HepG2 (cell line): ENCODE data around the gene KCNK6.

Source experiments
- BRCA1 ChIP-seq: sonication (generic); formaldehyde crosslinking; IDR thresholded peaks from 2 replicates; pipeline ENCODE4 v1.4.0; 2020; ENCODE audit warnings: missing genetic modification reagents
- CBFB ChIP-seq: sonication (generic); formaldehyde crosslinking; IDR thresholded peaks from 2 replicates; pipeline ENCODE4 v1.4.0; 2020; ENCODE audit warnings: missing genetic modification reagents
- ELF1 ChIP-seq: sonication (generic); formaldehyde crosslinking; IDR thresholded peaks from 2 replicates; pipeline ENCODE4 v1.4.0; 2020; ENCODE audit warnings: missing genetic modification reagents
- GABPB1 ChIP-seq: IDR thresholded peaks from 2 replicates; pipeline ENCODE4 v1.6.1; 2016; ENCODE audit warnings: mild to moderate bottlenecking, missing genetic modification reagents, moderate library complexity, missing compliant biosample characterization
- HDAC2 ChIP-seq: sonication (generic); formaldehyde crosslinking; IDR thresholded peaks from 2 replicates; pipeline ENCODE4 v1.4.0; 2020; ENCODE audit warnings: missing genetic modification reagents
- SETDB1 ChIP-seq: sonication (generic); formaldehyde crosslinking; IDR thresholded peaks from 2 replicates; pipeline ENCODE4 v1.5.1; 2020; ENCODE audit warnings: missing genetic modification reagents, mild to moderate bottlenecking, borderline replicate concordance
- TARDBP ChIP-seq: sonication (generic); formaldehyde crosslinking; IDR thresholded peaks from 2 replicates; pipeline ENCODE4 v1.8.0; 2022; ENCODE audit warnings: mild to moderate bottlenecking, missing genetic modification reagents
- ZNF550 ChIP-seq: sonication (generic); formaldehyde crosslinking; IDR thresholded peaks from 2 replicates; pipeline ENCODE4 v1.4.0; 2020; ENCODE audit warnings: mild to moderate bottlenecking, missing genetic modification reagents, borderline replicate concordance
- ZNF839 ChIP-seq: sonication (generic); formaldehyde crosslinking; IDR thresholded peaks from 2 replicates; pipeline ENCODE4 v1.4.0; 2020; ENCODE audit warnings: missing genetic modification reagents, mild to moderate bottlenecking, borderline replicate concordance
- TF ChIP-seq, protein P1 (sequence below): sonication (generic); formaldehyde crosslinking; IDR thresholded peaks from 2 replicates; pipeline ENCODE4 v1.5.0; 2020; ENCODE audit warnings: missing genetic modification reagents, mild to moderate bottlenecking, borderline replicate concordance
- TF ChIP-seq, protein P2 (sequence below): sonication (generic); formaldehyde crosslinking; IDR thresholded peaks from 2 replicates; pipeline ENCODE4 v1.4.0; 2020; ENCODE audit warnings: low read depth, mild to moderate bottlenecking, missing genetic modification reagents

DNA sequence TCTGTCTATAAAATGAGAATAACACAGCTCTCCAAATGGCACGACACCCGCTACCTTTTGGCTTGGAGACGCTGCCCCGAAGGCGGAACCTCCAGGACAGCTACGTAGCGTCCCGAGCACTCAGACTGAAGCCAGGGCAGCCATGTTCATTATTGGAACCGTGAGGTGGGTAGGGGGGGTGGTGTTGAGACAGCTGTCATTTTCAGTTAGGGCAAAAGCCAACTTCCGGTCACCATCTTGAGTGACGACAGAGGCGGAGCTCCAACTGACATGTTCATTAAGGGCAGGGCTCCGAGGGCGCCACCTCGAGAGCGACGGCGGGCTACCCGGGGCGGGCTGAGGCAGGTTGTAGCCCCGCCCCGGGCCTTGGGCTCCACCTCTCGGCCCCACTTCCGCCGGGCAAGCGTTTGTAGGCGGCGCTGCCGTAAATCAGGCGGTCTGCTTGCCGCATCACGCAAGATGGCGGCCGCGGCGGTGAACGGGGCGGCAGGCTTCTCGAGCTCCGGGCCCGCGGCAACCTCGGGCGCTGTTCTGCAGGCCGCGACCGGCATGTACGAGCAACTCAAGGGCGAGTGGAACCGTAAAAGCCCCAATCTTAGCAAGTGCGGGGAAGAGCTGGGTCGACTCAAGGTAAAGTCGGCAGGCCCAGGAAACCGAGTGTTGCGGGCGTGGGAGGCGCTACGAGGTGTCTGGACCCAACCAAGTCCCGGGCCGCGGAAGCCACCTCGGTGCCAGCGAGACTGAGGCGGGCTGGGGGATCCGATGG, 54.9 kb downstream of the KCNK6 start, which contains the start of gene PSMD8:
- peak; percentile 96 for TF ChIP-seq GABPB1
- peak; percentile 89 for TF ChIP-seq TARDBP (CRISPR knock-in tag)
- 0 out of 2 replicates have a peak, but pooled peaks have one; percentile 25 for TF ChIP-seq ZNF839
- TF ChIP-seq HDAC2, result no peak; the same call in 1 of the 2 replicates
- 0 out of 2 replicates have a peak, but pooled peaks have one; percentile 57 for TF ChIP-seq CBFB (CRISPR knock-in tag)
- TF ChIP-seq, protein P1, sequence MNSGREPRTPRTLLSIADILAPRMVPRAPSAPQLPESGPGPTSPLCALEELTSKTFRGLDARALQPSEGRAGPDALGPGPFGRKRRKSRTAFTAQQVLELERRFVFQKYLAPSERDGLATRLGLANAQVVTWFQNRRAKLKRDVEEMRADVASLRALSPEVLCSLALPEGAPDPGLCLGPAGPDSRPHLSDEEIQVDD (CRISPR knock-in tag), result no peak
- TF ChIP-seq, protein P2, sequence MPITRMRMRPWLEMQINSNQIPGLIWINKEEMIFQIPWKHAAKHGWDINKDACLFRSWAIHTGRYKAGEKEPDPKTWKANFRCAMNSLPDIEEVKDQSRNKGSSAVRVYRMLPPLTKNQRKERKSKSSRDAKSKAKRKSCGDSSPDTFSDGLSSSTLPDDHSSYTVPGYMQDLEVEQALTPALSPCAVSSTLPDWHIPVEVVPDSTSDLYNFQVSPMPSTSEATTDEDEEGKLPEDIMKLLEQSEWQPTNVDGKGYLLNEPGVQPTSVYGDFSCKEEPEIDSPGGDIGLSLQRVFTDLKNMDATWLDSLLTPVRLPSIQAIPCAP (CRISPR knock-in tag), result no peak
- no peak for TF ChIP-seq SETDB1 (CRISPR knock-in tag)
- TF ChIP-seq BRCA1 (CRISPR knock-in tag), result no peak
- TF ChIP-seq ZNF550, result no peak
- peak; percentile 91 for TF ChIP-seq ELF1 (CRISPR knock-in tag)
